ENCODE data around the gene PUM2.

Gene PUM2

GRCh38 chr2:20214566-20215182 is 136.0 kb downstream of the PUM2 start:
- no peak for DNase-seq

- DNase-seq = no peak
These were observed 136.7 kb downstream of the PUM2 start for GRCh38 chr2:20213651-20214565.

DNA sequence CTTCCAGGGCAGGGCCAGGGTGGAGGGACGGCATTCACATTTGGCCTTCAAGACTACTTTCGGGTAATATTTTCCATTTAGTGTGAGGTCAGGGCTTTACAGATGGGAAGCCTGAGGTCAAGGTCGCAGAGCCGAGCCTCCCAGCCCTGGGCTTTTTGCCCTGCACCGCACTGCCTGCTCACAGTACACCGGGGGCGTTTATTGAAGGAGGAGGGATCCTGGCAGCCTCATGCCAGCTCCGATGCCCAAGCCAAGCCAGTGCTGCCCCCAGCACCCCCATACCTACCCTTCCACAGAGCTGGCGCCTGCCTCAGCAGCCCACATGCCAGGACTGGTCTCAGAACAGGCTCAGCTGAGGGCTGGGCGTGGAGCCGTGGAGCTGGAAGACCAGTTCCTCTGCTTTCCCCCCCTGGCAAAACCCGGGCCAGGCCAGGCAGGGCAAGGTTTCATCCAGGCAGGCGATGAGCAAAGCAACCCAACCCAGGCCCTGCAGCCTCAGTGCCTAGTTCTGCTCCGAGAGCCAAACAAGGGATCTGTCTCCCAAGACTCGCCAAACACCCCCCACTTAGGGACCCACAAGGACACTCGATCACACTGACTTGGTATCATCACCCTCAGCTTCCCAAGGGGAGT is 137.7 kb downstream of the PUM2 start:
- DNase-seq = no peak

GRCh38 chr2:20212459-20212870 is 138.2 kb downstream of the PUM2 start:
- DNase-seq = no peak

- no peak for DNase-seq
These were observed 138.7 kb downstream of the PUM2 start for GRCh38 chr2:20211860-20212458.

GRCh38 chr2:20211420-20211819 is 139.2 kb downstream of the PUM2 start:
- no peak for DNase-seq

DNA sequence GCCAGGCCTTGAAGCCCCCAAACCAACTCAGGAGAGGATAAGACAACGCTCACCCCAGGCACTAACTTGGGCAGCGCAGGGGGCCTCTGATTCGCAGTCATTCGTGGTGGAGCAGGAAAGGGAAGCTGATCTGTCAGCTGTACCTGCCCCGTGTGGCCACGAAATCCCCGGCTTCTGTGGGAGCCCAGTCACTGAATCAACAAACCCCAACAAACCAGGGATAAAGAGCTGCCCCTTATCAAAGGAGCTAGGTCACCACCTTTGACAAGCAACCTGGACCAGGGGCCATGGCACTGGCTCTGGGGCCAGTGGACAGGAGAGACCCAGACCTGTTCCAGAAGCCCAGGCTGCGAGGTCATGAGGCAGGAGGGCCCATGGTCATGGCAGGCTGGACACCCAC is 140.2 kb downstream of the PUM2 start:
- DNase-seq = no peak

- no peak for DNase-seq
These were observed 141.1 kb downstream of the PUM2 start for GRCh38 chr2:20209373-20210109.

DNA sequence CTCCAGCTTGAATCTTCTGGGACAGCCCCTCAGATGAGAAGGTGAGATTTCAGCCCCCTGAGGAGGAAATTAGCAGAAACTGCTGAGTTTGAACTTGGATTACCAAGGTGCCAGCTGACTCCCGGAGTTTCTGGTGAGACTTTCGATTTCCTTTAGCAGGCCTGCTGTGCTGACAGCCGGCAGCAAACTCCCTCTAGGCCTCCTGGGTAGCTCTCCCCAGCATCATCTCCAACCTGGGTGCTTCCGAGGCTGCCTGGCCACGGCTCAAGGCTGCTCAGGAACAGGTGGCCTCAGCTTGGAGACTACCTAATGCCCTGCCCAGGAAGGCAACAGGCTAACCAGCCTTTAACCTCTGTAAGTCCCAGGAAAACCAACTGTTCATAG is 142.2 kb downstream of the PUM2 start:
- DNase-seq = no peak

DNA sequence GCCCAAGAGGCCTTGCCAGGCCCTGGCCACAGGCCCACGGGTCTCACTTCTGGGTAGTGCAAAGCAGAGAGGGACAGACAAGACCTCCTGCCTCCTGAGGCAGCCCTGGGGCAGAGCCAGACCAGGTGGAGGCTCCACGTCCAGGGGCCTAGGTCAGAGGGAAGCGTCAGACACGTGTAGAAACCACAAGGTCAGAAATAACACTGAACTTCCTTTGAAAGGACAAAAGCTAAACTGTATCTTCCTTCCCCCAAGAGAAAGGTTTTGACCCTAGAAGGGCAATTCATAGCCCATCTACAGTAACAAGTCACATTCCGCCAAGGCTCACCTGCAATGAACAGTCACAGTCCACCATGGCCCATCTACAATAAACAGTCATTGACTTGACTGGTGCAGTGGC is 143.6 kb downstream of the PUM2 start:
- DNase-seq = no peak

DNA sequence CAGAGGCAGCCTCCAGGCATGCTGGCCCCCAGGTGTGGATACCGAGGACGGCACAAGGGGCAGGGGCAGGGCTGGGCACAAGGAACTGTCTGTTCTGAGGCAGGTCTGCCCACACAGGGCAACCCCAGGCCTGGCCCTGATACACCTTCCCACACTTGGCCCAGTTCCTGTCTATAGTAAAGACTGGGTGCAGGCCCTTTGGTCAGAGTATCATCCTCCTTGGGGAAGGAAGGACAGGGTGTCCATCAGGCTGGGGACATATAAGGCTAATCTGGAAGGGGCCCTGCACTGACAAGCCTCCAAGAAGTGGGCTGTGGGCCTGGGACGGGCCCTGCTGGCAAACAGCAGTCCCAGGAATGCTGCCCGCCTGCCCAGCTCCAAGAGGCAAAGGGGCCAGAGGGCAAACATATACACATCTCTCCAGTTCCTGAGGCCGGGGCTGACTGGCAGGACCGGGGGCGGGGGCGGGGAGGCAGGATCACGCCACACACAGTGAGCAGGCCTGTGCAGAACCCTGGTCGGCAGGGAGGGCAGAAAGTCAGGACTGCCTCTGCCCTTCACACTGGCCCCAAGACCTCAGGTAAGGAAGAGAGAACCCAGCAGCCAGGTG is 144.6 kb downstream of the PUM2 start:
- no peak for DNase-seq

DNA sequence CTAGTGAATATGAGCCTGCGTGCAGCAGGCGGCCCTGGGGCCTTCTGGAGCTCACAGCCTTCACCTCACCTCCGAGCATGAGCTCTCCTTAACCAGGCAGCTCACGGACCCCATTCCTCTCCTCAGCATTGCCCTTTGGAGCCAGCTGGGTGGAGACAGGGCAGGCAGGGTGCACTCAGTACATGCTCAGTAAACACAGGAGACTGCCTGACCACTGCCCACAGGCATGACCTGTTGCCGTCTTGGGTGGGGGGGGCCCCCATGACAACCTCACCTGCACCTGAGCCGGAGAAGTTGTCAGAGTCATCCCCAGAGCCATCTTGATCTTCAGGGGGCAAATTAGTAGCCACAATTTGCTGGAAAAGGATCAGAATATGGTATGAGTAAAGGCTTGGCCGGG is 145.6 kb downstream of the PUM2 start:
- DNase-seq = no peak

GRCh38 chr2:20203521-20204225 is 147.0 kb downstream of the PUM2 start:
- no peak for DNase-seq

- DNase-seq = no peak
These were observed 147.6 kb downstream of the PUM2 start for GRCh38 chr2:20203072-20203471.

GRCh38 chr2:20201671-20202070 is 149.0 kb downstream of the PUM2 start:
- no peak for DNase-seq

DNA sequence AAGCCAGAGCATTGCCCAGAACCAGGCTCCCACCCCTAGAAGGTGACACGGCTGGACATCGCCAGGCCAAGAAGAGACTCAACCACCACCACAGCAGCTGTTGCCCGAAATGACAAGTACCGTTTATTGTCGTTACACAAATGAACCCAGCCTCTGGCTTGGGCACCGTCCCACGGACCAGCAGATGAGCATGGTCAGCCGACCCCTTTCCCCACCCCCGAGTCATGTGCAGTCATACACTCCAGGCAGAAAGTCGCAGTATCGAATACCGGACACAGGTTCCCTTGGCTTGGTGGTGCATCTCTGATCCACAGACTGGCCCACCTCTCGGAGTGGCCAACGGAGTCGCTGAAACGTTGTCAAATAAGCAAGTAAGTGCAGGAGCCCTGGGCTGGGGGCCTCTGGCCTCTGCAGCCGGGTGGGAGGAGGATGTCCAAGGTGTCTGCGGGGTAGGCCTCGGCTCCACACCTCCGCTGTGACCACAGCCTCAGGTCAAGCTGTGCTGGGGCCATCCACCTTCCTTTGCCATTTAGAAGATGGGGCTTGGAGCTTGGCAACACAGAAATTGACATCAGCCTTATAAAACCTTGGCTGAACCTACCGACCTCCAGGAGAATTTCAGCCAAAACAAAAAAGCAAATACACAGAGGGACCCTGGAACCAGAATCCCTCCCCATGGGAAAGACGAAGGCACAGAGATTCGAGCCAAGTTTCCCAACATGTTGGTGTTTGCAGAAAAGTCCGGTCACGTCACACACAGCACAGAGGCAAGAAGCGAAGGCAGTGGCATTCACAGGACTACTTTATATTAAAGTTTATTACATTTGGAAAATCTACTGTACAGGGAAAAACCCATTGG is 149.7 kb downstream of the PUM2 start:
- DNase-seq = no peak

GRCh38 chr2:20199633-20200270 is 150.9 kb downstream of the PUM2 start:
- no peak for DNase-seq

- no peak for DNase-seq
These were observed 151.6 kb downstream of the PUM2 start for GRCh38 chr2:20198796-20199632.

All from KG1 (cell line).